H7 (cell line): ENCODE results near the gene SLC7A5. TPM values are rescaled to one million over a fixed set of nuclear protein-coding genes. Genes with fewer than 3 reads are reported as not detected.
"Not testable (repeated sequence)": the region's sequence is repeated elsewhere in the genome, so short reads cannot be mapped to it uniquely, and the experiment has no call there.

Experiments used
- DNase-seq: peaks from one replicate; pipeline ENCODE4 v3.0.0; 2012
- H3K27me3 ChIP-seq: 2 replicates; pipeline ENCODE4 v1.6.0; 2011; ENCODE audit warnings: mild to moderate bottlenecking, low read length; ENCODE audit not compliant: control insufficient read depth, insufficient read depth
- H3K36me3 ChIP-seq: replicated peaks from 2 replicates; pipeline ENCODE4 v1.5.1; 2011; ENCODE audit warnings: low read length; ENCODE audit not compliant: control insufficient read depth, insufficient read depth
- H3K4me3 ChIP-seq: 2 replicates; pipeline ENCODE4 v1.5.1; 2011; ENCODE audit warnings: low read depth, mild to moderate bottlenecking, control low read depth, low read length, moderate library complexity; ENCODE audit not compliant: insufficient read depth
- total RNA-seq: library from RNA; depleted of rRNA; stranded (reverse); fragments of >200 nt; shearing (Covaris generic); gene quantifications from 2 replicates; pipeline ENCODE4 v1.2.3, GENCODE V29; 2014

The SLC7A5 gene
- total RNA-seq, 1 experiment from 2014 or later, result 188 TPM

DNA sequence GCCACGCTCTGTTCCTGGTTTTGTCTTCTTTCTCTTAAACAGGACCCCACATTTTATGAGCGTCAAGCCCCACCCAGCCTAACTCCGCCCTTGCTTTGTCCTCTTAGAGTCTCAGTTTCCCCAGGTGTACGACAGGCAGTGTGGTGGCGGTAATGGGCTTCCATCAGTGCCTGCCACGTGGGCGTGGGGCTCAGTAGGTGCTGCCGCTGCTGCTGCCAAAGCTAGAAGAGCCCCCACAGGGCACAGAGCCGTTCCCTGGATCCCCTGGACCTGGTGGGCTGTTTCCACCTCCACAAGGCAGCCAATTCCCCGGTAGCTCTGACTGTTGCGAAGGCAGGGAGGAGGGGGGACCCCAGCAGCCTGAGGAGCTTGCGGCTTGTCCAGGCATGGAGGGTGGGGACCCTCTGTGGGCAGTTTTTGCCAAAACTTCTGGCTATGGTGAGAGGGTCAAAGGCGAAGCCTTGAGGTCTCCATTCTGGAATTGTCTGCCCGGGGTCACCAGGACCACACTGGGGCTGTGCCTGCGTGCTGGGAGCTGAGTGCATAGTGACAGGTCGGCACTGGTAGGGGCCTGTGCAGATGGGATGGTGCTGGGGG is 27.7 kb upstream of the SLC7A5 start:
- not testable (repeated sequence) for H3K27me3 ChIP-seq

DNA sequence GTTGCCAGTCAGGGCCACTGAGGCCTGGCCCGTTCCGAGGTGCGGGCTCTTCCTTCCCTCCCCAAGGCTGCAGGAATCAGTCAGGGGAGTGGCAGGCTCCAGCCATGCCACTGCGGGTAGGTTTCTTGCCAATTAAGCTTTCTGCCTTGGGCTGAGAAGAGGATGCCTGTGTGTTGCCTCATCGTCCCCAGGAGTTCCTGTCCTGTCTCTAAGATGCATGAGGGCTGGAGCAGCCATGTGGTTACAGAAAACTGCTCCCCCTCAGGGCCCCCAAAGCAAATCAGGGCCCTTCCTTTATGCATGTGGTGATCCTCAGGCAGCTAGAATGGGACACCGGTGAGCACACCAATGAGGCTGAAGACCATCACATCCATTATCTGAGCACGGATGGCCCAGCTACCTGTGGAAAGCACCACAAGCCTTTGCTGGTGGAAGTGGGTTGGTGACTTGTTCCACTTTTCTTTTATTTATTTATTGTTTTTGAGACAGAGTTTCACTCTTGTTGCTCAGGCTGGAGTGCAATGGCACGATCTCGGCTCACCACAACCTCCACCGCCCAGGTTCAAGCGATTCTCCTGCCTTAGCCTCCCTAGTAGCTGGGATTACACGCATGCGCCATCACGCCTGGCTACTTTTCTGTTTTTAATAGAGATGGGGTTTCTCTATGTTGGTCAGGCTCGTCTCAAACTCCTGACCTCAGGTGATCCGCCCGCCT is 27.0 kb upstream of the SLC7A5 start:
- not testable (repeated sequence) for H3K36me3 ChIP-seq

More for the DNA sequence above, 27.7 kb upstream of the SLC7A5 start:
- H3K36me3 ChIP-seq, H3K4me3 ChIP-seq, DNase-seq: not testable (repeated sequence)

DNA sequence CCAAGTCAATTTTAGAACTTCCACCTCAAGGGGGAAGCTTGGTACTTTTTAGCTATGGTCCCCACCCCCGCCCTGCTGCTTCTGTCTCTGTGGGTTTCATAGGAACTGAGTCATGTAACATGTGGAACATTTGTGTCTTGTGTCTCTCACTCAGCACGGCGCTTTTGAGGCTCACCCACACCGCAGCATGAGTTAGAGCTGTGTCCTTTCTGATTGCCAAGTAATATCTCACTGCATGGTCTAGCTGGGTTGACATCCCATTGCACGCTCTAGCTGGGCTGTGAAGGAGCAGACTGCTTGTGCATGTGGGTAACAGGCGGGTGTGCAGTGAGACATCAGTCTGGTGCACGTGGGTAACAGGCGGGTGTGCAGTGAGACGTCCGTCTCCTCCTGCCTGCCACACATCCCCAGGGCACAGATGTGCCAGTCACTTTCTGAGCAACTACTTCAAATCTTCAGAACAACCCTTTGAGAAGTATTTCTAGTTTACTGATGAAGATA is 26.4 kb upstream of the SLC7A5 start:
- no peak for DNase-seq
- H3K4me3 ChIP-seq, result no peak overlapping the region
- no peaks in the 10 kb centered on the region for H3K36me3 ChIP-seq
- H3K27me3 ChIP-seq, result no peaks in the 10 kb centered on the region

More for the DNA sequence above, 27.0 kb upstream of the SLC7A5 start:
- not testable (repeated sequence) for H3K4me3 ChIP-seq, DNase-seq, H3K27me3 ChIP-seq

DNA sequence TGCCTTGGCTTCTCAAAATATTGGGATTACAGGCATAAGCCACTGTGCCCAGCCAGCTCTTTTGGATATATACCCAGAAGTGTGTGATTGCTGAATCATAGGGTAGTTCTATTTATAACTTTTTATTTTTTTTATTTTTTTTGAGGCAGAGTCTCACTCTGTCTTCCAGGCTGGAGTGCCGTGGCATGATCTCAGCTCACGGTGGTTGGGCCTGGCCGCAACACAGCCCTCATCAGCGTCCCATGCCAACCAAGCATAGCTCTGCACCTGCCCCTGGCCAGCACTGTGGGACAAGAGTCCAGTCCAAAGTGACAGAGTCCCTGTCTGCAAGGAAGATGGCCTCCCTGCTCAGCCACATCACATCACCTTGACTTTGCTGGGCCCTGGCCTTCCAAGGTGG is 24.7 kb upstream of the SLC7A5 start:
- H3K36me3 ChIP-seq, H3K27me3 ChIP-seq, DNase-seq, H3K4me3 ChIP-seq: not testable (repeated sequence)

DNA sequence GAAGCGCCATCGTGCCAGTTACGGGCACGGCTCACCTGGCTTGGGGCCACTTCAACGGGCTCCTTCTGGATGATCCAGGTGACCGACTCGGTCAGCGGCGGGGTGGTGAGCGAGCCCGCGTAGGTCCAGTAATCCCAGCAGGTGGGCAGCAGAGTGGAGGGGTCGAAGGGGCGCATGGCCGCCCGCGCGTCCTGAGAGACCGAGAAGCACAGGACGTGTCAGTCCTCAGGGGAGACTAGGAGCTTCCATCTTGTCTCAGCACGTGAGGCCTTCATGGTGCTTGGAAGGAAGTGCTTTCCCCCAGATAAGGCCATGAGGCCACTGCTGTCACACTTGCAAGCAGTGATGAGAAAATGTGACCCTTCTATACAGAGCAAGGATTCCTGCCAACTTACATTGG is 22.5 kb upstream of the SLC7A5 start:
- no peak for DNase-seq
- H3K4me3 ChIP-seq, result no peak overlapping the region
- no peaks in the 10 kb centered on the region for H3K36me3 ChIP-seq
- no peaks in the 10 kb centered on the region for H3K27me3 ChIP-seq

DNA sequence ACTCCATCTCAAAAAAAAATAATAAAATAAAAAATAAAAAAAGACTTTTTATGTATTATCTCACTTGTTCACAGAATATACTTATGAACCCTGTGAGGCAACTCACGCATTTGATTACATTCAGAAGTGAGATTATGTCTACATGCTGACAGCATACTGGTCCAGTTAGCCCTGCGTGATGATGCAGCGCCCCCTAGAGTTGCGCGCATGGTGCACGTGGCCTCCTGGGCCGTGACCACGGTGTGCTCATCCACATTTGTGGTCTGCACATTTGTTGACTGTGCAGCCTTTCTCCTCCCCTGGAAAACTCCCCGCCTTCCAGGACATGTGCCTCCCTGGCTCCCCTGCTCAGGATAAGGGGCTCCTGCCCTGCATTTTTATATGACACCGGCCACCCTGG is 20.5 kb upstream of the SLC7A5 start:
- H3K4me3 ChIP-seq, H3K36me3 ChIP-seq, H3K27me3 ChIP-seq: not testable (repeated sequence)
- DNase-seq, result peak; percentile 61

DNA sequence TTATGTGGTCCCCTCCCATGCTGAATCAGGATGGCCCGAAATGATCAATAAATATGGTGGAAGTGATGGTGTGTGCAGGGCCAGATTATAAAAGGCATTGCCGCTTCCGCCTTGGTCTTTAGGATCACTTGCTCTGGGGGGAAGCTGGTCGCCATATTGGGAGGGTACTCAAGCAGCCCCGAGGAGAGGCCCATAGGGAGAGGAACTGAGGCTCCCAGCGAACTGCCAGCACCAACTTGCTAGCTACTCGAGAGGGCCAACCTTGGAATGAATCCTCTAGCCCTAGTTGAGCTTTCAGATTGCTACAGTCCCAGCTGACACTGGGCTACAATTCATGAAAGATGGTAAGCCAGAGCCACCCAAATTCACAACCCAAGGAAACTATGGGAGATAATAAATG is 19.0 kb upstream of the SLC7A5 start:
- not testable (repeated sequence) for DNase-seq, H3K36me3 ChIP-seq, H3K27me3 ChIP-seq, H3K4me3 ChIP-seq

DNA sequence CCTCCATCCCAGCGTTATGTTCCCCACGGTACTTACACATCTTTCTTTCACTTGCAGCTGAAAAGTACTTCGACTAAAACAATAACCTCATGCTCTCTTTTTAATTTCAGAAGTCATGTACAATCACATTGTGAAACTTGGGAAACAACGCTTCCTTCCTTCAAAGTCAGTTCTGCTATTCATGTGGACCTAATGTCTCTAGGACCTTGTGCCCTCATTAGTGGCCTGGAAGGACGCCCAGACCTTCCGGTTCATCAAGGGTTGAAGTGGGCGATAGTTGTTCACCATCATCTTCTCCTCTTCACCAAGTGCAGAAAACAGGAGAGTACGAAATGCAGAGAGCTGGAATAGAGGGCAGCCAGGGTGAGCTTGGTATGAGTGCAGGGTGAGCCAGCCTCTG is 18.6 kb upstream of the SLC7A5 start:
- H3K36me3 ChIP-seq, H3K27me3 ChIP-seq, DNase-seq, H3K4me3 ChIP-seq: not testable (repeated sequence)

DNA sequence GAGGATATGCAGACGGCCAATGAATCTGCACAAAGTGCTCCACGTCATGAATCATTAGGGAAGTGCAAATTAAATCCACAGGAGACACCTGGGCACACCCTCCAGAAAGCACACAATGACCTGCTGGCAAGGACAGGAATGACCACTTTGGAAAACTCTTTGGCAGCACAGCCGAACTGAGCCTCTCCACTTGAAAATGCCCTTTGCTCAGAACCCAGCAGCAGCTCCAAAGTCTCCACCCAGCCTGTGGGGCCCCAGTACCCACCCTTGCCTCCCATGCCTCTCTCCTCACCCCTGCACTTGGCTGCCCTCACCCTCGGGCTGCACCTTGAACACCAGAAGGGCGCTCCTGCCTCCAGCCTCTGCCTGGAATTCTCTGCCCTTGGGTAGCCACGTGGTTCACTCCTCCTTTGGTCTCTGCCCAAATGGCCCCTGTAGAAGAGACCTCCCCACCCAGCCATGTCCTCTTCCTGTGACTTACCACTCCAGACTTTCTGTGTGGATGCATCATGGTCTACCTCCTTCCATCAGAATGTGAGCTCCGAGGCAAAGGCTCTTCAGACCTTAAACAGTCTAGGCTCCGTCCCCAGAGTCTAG is 16.2 kb upstream of the SLC7A5 start:
- not testable (repeated sequence) for H3K27me3 ChIP-seq, H3K4me3 ChIP-seq, H3K36me3 ChIP-seq, DNase-seq

DNA sequence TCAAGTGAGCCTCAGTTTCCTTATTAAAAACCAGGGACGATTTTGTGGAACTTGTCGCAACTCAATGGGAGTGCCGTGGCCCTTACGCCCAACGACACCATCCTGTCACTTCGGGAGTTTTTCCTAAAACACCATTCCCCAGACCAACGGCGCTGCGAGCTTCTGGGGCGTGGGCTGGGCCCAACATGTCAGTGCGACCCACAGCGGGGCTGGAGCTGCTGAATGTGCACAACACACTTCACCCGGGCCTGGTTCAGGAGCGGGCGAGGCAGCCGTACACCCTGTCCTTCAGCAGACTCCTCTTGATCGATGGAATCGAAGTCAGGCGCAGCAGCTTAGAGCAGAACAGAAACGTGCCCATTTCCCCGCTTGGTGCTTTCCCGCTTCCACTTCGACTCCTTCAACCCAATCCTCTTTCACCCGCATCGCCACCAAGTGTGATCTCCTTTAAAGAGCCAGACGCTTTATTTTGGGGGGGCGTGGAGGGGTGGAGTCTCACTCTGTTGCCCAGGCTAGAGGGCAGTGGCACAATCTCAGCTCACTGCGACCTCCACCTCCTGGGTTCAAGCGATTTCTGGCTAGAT is 13.2 kb upstream of the SLC7A5 start:
- DNase-seq, result no peak
- Histone ChIP-seq H3K36me3 (no peaks in the 10 kb centered on the region), H3K4me3 (no peak overlapping the region), H3K27me3 (no peaks in the 10 kb centered on the region; the same call in 1 of the 2 replicates)

DNA sequence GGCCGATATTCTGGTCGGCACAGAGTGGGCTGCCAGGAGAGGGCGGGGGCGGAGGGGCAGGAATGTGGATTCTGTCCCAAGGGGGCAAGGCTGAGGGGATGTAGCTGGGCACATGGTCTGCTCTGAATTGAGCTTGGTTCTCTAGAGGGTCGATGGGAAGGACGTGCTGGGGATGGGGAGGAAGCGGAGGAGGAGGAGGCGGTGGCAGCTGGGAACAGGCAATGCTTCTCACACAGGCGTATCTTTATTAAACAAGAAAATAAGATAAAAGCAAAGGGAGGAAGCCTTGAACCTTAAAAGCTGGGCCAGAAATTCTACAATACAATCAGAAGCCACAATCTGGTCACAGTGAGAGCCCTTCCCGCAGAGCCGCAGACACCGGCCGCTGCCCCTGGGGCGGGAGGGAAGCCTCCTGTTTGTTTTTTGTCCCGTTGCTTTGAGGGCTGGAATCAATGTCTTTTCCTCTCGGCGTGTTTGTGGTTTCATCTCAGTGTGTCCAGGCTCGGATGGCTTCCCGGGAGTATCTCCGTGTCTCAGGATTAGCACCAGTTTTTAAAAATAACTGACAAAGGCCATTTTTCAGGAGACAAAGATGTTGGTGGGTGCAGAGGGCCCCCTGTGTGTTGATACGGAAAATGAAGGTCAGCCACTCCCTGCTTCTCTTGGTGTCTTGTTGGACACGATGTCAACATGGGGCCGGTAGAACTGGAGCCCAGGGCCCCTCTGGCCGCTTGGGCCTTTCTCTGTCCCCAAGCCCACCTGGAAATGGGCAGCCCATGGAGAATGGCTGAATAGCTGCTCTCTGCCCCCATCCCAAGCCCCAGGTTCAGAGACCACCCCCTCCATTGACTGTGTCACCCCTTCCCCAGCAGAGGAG is 12.3 kb upstream of the SLC7A5 start:
- DNase-seq, result no peak
- no peaks in the 10 kb centered on the region; the same call in 1 of the 2 replicates for H3K27me3 ChIP-seq
- H3K36me3 ChIP-seq, result no peaks in the 10 kb centered on the region
- H3K4me3 ChIP-seq, result no peak overlapping the region

DNA sequence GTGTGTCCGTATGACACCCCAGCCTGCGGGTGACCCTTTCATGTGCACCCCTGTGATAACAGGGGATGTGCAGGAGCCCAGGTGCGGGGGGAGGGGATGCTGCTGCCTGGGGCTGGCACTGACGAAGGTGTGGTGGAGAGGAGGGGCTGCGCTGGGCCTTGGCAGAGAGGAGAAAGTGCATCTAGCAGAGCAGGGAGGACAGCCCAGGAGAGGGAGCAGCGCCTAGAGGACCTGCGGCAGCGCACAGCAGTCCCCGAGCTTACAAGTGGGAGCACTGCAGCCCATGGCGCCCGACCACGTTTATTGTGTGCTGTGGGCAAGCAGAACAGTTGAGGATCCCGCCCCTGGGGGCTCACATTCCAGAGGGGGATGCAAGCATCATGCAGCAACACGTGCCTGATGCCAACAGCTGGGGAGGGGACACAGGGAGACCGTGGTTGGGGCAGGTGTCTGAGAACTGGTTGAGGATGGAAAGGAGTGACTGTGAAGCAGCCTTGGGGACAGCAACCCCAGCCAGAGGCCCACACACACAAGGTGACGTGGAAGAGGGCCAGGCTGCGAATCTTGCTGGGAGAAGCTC is 10.9 kb upstream of the SLC7A5 start:
- no peak overlapping the region for H3K4me3 ChIP-seq
- DNase-seq, result no peak
- no peaks in the 10 kb centered on the region for H3K36me3 ChIP-seq
- no peaks in the 10 kb centered on the region; the same call in 1 of the 2 replicates for H3K27me3 ChIP-seq

DNA sequence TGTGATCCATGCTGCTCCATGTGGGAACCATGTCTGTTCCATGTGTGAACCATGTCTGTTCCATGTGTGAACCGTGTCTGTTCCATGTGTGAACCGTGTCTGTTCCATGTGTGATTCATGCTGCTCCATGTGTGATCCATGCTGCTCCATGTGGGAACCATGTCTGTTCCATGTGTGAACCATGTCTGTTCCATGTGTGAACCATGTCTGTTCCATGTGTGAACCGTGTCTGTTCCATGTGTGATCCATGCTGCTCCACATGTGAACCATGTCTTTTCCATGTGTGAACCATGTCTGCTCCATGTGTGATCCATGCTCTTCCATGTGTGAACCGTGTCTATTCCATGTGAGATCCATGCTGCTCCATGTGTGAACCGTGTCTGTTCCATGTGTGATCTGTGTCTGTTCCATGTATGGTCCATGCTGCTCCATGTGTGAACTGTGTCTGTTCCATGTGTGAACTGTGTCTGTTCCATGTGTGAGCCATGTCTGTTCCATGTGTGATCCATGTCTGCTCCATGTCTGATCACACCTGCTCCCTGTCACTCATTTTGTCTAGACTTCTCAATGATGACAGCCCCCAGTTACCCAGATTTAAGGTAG is 10.2 kb upstream of the SLC7A5 start:
- not testable (repeated sequence) for H3K36me3 ChIP-seq, H3K4me3 ChIP-seq, H3K27me3 ChIP-seq, DNase-seq
